ENCODE data around the gene SH3TC2.

The SH3TC2 gene

DNA sequence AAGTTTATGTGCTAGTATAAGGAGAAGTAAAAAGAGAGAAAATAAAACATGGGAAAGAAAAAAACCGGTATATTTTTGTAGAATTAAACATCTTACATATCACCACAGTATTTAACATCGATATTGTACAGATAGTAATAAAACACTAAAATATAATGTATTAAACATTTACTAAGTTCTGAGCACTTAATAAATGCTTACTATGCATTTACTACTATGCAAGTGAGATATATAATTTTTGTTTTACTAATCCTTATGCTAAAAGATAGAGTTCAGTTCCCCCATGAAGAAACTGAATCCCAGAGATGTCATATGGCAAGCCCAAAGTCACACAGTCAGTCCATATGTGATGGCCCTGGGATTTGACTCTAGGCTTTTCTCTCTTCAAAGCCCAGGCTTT lies 51.1 kb downstream of the SH3TC2 start:
- TF ChIP-seq SIN3A (IDR thresholded peaks at IDR 0.05; ENCODE audit: borderline replicate concordance, insufficient read depth, low read length): no peak
- TF ChIP-seq FOXP2 (optimal IDR thresholded peaks at IDR 0.05; ENCODE audit: borderline replicate concordance, extremely low read depth, extremely low read length, insufficient read depth): no peak
- no peak for TF ChIP-seq POLR2AphosphoS5 (IDR thresholded peaks at IDR 0.05; ENCODE audit: low read depth, low read length)
- no peak for TF ChIP-seq TAF1 (IDR thresholded peaks at IDR 0.05; ENCODE audit: borderline replicate concordance, insufficient read depth, low read length)
- TF ChIP-seq REST (IDR thresholded peaks at IDR 0.05; ENCODE audit: insufficient read depth in 1 of 2, low read depth in 2 of 2, low read length in 2 of 2): no peak

DNA sequence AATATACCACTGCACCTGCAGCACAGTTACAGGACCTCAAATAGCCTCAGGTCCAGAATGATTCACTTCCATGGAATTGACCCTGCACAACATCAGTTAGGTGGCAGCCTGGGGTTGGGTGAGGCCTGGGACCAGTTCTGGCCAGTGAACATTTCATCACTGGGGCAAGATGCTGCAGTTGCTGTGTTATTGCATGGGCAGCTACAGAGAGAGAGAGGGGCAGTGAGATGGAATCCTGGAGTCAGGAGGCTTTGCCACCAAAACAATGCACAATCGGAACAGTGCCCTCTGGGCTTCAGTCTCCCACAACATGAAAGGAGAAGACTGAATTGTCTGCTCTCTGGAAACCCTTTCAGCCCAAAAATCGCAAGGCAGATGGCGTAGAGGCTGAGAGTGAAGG lies 51.8 kb downstream of the SH3TC2 start:
- TF ChIP-seq TAF1 (IDR thresholded peaks at IDR 0.05; ENCODE audit: borderline replicate concordance, insufficient read depth, low read length): no peak
- TF ChIP-seq POLR2AphosphoS5 (IDR thresholded peaks at IDR 0.05; ENCODE audit: low read depth, low read length): no peak
- TF ChIP-seq REST (IDR thresholded peaks at IDR 0.05; ENCODE audit: insufficient read depth in 1 of 2, low read depth in 2 of 2, low read length in 2 of 2): no peak
- no peak for TF ChIP-seq SIN3A (IDR thresholded peaks at IDR 0.05; ENCODE audit: borderline replicate concordance, insufficient read depth, low read length)
- TF ChIP-seq FOXP2 (optimal IDR thresholded peaks at IDR 0.05; ENCODE audit: borderline replicate concordance, extremely low read depth, extremely low read length, insufficient read depth): no peak

GRCh38 chr5:149007174-149007573 lies 55.7 kb downstream of the SH3TC2 start:
- no peak for TF ChIP-seq TAF1 (IDR thresholded peaks at IDR 0.05; ENCODE audit: borderline replicate concordance, insufficient read depth, low read length)
- TF ChIP-seq SIN3A (IDR thresholded peaks at IDR 0.05; ENCODE audit: borderline replicate concordance, insufficient read depth, low read length): no peak
- no peak for TF ChIP-seq POLR2AphosphoS5 (IDR thresholded peaks at IDR 0.05; ENCODE audit: low read depth, low read length)
- TF ChIP-seq REST (IDR thresholded peaks at IDR 0.05; ENCODE audit: insufficient read depth in 1 of 2, low read depth in 2 of 2, low read length in 2 of 2): no peak
- TF ChIP-seq FOXP2 (optimal IDR thresholded peaks at IDR 0.05; ENCODE audit: borderline replicate concordance, extremely low read depth, extremely low read length, insufficient read depth): no peak

DNA sequence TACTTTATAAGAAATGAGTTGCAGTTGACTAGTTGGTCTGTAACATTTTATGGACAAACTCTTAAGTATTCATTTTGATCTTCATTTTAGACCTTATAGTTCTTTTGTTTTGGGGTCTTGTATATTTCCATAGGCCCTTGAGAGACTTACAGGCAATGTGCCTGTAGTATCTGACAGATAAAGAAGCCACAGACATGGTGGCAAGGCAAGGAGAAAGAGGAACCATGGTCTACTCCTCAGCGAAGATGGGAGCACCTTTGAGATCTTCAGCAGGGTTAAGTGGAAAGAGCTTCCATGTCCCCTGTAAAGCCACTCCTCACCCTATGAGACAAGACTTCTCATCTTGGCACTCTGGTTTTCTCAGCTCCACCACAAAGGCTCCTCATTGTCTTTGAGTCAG lies 56.4 kb downstream of the SH3TC2 start:
- TF ChIP-seq TAF1 (IDR thresholded peaks at IDR 0.05; ENCODE audit: borderline replicate concordance, insufficient read depth, low read length) (no peak), REST (IDR thresholded peaks at IDR 0.05; ENCODE audit: insufficient read depth in 1 of 2, low read depth in 2 of 2, low read length in 2 of 2) (no peak), POLR2AphosphoS5 (IDR thresholded peaks at IDR 0.05; ENCODE audit: low read depth, low read length) (no peak), FOXP2 (optimal IDR thresholded peaks at IDR 0.05; ENCODE audit: borderline replicate concordance, extremely low read depth, extremely low read length, insufficient read depth) (no peak), SIN3A (IDR thresholded peaks at IDR 0.05; ENCODE audit: borderline replicate concordance, insufficient read depth, low read length) (no peak)

Data from PFSK-1 (cell line).